Neutrophil (primary cell): ENCODE measurements around the gene BDNF.

Experiments
- H3K27ac ChIP-seq: fragments of 200-600 bp; sonication (generic); 2 replicates; pipeline ENCODE4 v1.5.1; 2016; ENCODE audit warnings: mild to moderate bottlenecking, moderate library complexity
- H3K27me3 ChIP-seq: fragments of 200-600 bp; sonication (generic); 2 replicates; pipeline ENCODE4 v1.6.0; 2016; ENCODE audit warnings: mild to moderate bottlenecking
- H3K36me3 ChIP-seq: fragments of 200-600 bp; sonication (generic); 2 replicates; pipeline ENCODE4 v1.5.1; 2017
- H3K4me1 ChIP-seq, 2 experiments: fragments of 200-600 bp in 1 of 2; sonication (generic) in 1 of 2; 1 replicate in 1 of 2; 2 replicates in 1 of 2; pipeline versions ENCODE4 v1.5.1 to v1.6.1; 2013 to 2016; ENCODE audit warnings: low read depth in 1 of 2, low read length in 1 of 2, mild to moderate bottlenecking in 1 of 2, moderate library complexity in 1 of 2; ENCODE audit not compliant: control insufficient read depth in 1 of 2, insufficient read depth in 1 of 2
- H3K4me3 ChIP-seq, 2 experiments: fragments of 200-600 bp in 1 of 2; sonication (generic) in 1 of 2; 1 replicate in 1 of 2; 2 replicates in 1 of 2; pipeline ENCODE4 v1.5.1; 2013 to 2016; ENCODE audit warnings: low read depth in 1 of 2, low read length in 1 of 2, mild to moderate bottlenecking in 1 of 2, moderate library complexity in 1 of 2
- H3K9me3 ChIP-seq: fragments of 200-600 bp; sonication (generic); 2 replicates; pipeline ENCODE4 v1.5.1; 2016
- CTCF ChIP-seq: fragments of 200-600 bp; sonication (generic); IDR thresholded peaks from 2 replicates; pipeline ENCODE4 v1.5.1; 2016; ENCODE audit warnings: antibody characterized with exemption

Gene BDNF

DNA sequence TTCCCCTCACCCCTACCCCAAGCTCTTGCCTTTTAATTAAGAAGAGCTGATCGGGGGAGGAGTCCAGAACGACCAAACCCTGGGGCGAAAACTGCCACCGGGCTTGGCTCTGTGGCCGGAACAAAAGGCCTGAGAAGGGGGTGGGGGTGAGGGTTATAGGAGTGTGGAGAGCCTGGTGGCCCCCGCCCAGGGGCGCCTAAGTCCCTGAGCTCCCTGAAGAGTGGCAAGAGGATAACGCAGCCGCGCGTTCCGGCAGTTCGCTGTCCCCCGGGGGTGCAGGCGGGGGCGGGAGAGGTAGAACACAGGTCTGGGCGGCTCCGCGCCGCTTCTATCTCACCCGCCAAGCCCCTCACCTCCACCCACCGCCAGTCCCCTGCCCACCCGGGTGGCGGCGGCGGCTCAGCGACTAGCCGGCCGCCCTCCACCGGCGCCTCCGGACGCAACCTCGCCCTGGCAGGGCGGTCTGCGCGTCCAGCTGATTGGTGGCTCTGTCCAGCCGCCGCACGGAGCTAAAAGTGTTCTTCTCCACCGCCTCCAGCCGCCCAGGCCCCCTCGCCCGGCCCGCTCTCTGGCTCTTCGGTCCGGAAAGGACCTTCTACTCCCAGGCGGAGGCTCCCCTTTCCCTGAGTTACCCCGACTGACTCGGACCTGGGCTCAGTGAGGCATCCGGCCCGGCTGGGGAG, 18.7 kb upstream of the BDNF start:
- no peak overlapping the region for H3K4me3 ChIP-seq
- H3K4me1 ChIP-seq: peaks cover 10% of the 10 kb centered on the region in 2 experiments
- no peak for TF ChIP-seq CTCF
- peaks cover 7% of the 10 kb centered on the region for H3K9me3 ChIP-seq
- H3K36me3 ChIP-seq: no peaks in the 10 kb centered on the region
- peaks cover 97% of the 10 kb centered on the region for H3K27me3 ChIP-seq
- H3K27ac ChIP-seq: no peak overlapping the region

DNA sequence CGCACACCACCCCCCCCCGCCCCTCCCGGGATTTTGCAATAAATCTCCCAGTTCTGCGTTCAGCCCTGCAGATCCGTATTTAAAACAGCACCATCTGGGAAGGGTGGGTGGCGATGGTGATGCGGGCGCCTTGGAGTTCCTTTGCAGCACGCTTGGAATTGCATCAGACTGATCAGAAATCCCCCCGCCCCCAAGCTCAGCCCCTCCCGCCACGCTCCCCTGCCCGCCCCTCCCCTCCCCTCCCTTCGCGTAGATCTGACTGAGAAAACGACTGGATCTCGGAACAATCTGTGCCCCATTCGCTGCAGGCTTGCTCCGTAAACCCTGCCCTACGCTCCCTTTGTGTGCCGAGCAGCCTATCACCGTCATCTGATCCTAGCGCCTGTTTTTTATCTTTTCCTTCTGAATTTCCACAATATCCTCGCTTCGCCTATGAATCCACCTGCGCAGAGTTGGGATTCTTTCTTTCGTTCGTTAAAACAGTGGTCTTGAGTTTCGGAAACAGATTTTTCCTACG, 18.1 kb upstream of the BDNF start:
- no peak overlapping the region for H3K27ac ChIP-seq
- TF ChIP-seq CTCF: no peak
- H3K36me3 ChIP-seq: no peaks in the 10 kb centered on the region
- H3K27me3 ChIP-seq: peaks cover 91% of the 10 kb centered on the region
- H3K9me3 ChIP-seq: peaks cover 7% of the 10 kb centered on the region
- H3K4me1 ChIP-seq: peaks cover 10% of the 10 kb centered on the region in 2 experiments
- no peak overlapping the region for H3K4me3 ChIP-seq

GRCh38 chr11:27717801-27718229, 17.6 kb upstream of the BDNF start:
- TF ChIP-seq CTCF: no peak
- Histone ChIP-seq H3K4me1 (peaks cover 10% of the 10 kb centered on the region in 2 experiments), H3K27ac (no peak overlapping the region), H3K9me3 (peaks cover 7% of the 10 kb centered on the region), H3K36me3 (no peaks in the 10 kb centered on the region), H3K4me3 (no peak overlapping the region), H3K27me3 (peaks cover 85% of the 10 kb centered on the region)

DNA sequence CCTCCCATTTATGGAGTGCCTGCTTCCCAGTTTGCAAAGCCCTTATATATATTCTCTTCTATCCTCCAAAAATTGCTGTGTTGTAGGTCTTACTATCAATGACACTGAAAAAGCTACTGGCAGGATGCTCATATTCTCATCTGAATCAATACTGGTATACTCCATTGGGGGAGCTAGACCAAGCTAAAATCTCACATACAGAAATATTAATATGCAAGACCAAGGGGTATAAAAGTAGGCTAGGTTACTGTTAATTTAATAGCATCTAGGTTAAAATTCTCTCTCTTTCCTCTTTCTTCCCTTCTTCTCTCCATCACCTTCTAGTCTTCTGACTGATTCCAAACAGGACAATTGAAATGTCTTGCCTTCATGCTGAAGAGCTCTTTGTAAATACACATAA, 17.1 kb upstream of the BDNF start:
- TF ChIP-seq CTCF: no peak
- no peak overlapping the region for H3K27ac ChIP-seq
- H3K4me3 ChIP-seq: no peak overlapping the region
- peaks cover 8 to 9% of the 10 kb centered on the region in 2 experiments for H3K4me1 ChIP-seq
- peaks cover 7% of the 10 kb centered on the region for H3K9me3 ChIP-seq
- no peaks in the 10 kb centered on the region for H3K36me3 ChIP-seq
- peaks cover 81% of the 10 kb centered on the region for H3K27me3 ChIP-seq

GRCh38 chr11:27716835-27717234, 16.6 kb upstream of the BDNF start:
- Histone ChIP-seq H3K9me3 (peaks cover 7% of the 10 kb centered on the region), H3K36me3 (no peaks in the 10 kb centered on the region), H3K4me3 (no peak overlapping the region), H3K4me1 (peaks cover 3 to 5% of the 10 kb centered on the region in 2 experiments), H3K27ac (no peak overlapping the region), H3K27me3 (peaks cover 78% of the 10 kb centered on the region)
- TF ChIP-seq CTCF: no peak
